Activated effector memory CD4-positive, alpha-beta T cell treated with anti-CD3 and anti-CD28 coated beads, Interleukin-2, amount 50 U/mL, for 16 hours (primary cell): ENCODE measurements around the gene ABTB2.

Source experiments
- DNase-seq: peaks from one replicate; pipeline ENCODE4 v3.0.0-alpha.2; 2020

The ABTB2 gene

GRCh38 chr11:34278693-34279297 is 79.0 kb downstream of the ABTB2 start:
- no peak for DNase-seq

GRCh38 chr11:34278175-34278574 is 79.6 kb downstream of the ABTB2 start:
- no peak for DNase-seq

GRCh38 chr11:34277171-34277570 is 80.6 kb downstream of the ABTB2 start:
- DNase-seq: no peak

- no peak for DNase-seq
Measured at GRCh38 chr11:34276352-34276864, 81.4 kb downstream of the ABTB2 start.

GRCh38 chr11:34275486-34275885 is 82.3 kb downstream of the ABTB2 start:
- DNase-seq: no peak

GRCh38 chr11:34274712-34275398 is 83.0 kb downstream of the ABTB2 start:
- DNase-seq: no peak

GRCh38 chr11:34273099-34273498 is 84.7 kb downstream of the ABTB2 start:
- no peak for DNase-seq

GRCh38 chr11:34271727-34272126 is 86.1 kb downstream of the ABTB2 start:
- no peak for DNase-seq

GRCh38 chr11:34270711-34271110 is 87.1 kb downstream of the ABTB2 start:
- no peak for DNase-seq

GRCh38 chr11:34269694-34270245 is 88.0 kb downstream of the ABTB2 start:
- no peak for DNase-seq

GRCh38 chr11:34268906-34269430 is 88.8 kb downstream of the ABTB2 start:
- DNase-seq: no peak

- no peak for DNase-seq
Measured at GRCh38 chr11:34267417-34267816, 90.4 kb downstream of the ABTB2 start.

- DNase-seq: no peak
Measured at GRCh38 chr11:34267013-34267412, 90.8 kb downstream of the ABTB2 start.

- DNase-seq: no peak
Measured at GRCh38 chr11:34266090-34266912, 91.5 kb downstream of the ABTB2 start.

- no peak for DNase-seq
Measured at GRCh38 chr11:34264303-34265110, 93.3 kb downstream of the ABTB2 start.

GRCh38 chr11:34263441-34264091 is 94.2 kb downstream of the ABTB2 start:
- no peak for DNase-seq

GRCh38 chr11:34262531-34263081 is 95.2 kb downstream of the ABTB2 start:
- DNase-seq: no peak

- no peak for DNase-seq
Measured at GRCh38 chr11:34261820-34262219, 96.0 kb downstream of the ABTB2 start.

GRCh38 chr11:34261095-34261494 is 96.7 kb downstream of the ABTB2 start:
- no peak for DNase-seq

GRCh38 chr11:34260072-34260575 is 97.7 kb downstream of the ABTB2 start:
- DNase-seq: no peak

GRCh38 chr11:34259087-34259486 is 98.7 kb downstream of the ABTB2 start:
- DNase-seq: no peak
